CD4-positive, alpha-beta T cell treated with Interleukin-10 for 1 hour (primary cell): ENCODE measurements around the gene SH2B3.
A peak's percentile ranks its signal among the peaks of the same experiment; 100 is the strongest.
"Not testable (repeated sequence)": the region's sequence is repeated elsewhere in the genome, so short reads cannot be mapped to it uniquely, and the experiment has no call there.

Experiments used
- DNase-seq: peaks from one replicate; pipeline ENCODE4 v3.0.0-alpha.2; 2020

Gene SH2B3

DNA sequence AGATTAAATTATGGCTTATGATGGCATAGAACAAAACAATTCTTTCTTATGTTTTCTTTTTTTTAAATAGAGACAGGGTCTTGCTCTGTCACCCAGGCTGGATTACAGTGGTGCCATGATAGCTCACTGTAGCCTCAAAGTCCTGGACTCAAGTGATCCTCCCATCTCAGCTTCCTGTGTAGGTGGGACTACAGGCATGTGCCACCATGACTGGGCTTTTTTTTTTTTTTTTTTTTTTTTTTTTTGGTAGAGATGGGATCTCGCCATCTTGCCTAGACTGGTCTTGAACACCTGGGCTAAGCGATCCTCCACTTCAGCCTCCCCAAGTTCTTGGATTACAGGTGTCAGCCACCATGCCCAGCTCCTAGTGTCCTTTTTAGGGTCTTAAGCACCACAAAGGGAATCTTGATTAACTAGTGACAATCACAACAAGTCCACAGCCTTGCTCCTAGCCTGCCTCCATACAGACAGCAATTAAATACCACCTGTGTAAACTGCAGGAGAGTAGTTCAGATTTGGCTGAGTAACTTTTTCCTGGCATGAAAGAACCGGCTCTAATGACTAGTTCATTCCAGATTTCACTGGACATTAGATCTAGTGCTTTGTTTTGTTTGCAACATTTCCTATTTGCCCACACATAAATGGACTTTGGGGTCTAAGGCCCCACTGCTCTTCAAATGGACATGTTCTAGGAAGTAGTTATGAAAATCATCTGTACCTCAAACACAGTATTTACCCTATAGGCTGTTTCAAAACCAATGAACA lies 61.6 kb downstream of the SH2B3 start:
- no peak for DNase-seq

DNA sequence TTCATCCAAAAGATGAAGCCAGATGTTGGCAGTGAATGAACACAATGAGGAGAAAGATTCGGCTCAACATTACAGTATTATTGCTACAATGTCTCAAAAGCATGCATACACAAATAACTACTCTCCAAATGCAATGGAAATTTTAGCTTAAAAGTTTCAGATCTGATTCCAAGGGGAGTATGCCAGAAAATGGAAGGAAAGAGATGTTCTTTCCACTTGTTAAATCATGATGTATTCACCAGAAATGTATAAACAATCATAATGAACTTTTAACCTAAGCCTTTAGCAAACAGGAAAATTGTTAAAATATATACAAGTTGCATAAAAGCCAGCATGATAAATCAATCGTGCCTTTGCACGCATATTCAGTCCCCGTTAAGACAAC lies 62.1 kb downstream of the SH2B3 start:
- DNase-seq = no peak

DNA sequence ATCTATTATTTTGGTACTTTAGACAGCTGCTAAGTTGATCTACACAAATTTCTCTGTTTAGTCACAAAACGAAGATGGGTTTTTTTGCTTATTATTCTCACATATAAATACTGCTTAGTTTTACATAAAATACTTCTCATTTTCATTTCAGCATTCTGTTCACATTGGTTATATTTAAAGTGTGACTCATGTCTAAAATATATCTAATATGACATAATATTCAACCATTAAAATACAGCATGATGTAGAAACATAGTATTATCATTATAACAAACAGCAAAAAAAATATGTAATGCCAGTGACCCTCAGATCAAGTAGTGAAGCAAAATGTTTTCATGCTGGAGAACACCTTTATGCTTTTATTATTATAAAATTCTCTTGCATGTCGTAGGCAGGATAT lies 63.7 kb downstream of the SH2B3 start:
- no peak for DNase-seq

DNA sequence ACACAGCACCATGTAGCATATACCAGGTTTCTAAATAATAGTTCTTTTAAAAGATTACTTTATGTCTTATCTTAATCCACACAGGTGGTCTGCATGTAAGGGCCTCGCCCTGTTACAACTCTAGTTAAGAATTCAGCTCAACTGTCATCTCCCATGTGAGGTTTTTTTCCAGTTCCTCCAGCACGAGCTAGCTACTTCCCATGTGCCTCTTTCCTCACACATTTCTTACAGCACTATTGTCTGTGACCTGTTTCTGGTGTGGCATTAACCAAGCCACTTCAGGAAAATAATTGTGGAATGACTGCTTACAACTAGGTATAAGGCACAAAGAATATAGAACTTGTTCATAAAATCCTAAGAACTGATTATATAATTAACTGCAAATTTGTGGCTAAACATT lies 65.5 kb downstream of the SH2B3 start:
- no peak for DNase-seq

DNA sequence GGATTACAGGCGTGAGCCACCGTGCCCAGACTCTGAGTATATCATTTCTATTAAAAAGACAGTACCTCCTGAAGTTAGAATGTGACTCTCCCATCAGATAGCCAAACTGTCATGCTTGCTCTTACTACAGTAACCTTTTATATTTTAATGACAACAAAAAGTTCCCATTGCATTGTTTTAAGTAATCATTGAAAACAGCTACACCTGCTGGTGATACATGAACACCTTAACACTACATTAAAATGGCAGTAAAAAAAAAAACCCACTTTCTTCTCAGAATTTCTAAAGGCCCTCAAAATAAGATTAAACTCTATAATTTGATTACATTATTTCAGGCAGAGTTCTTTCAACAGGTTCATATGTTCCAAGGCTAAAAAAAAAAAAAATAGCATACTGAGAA lies 76.7 kb downstream of the SH2B3 start:
- DNase-seq = peak; percentile 16

DNA sequence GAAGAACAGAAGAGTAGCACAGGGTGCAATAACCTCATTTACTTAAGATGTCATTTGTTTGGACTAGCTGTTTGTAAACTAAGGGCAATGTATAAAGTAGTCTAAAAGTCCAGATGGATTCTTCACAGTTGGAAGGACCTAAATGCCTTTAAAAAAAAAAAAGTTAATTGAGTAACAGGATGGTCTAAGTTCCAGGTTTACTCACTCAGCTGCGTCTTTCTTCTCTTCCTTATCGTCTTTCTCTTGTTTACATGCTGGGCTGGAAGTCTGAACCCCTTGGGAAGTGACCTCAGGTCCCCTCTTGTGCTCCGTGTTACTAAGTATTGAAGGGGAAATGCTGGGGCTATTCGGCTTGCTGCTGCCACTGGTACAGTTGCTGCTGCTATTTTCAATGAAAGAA lies 82.5 kb downstream of the SH2B3 start:
- no peak for DNase-seq

DNA sequence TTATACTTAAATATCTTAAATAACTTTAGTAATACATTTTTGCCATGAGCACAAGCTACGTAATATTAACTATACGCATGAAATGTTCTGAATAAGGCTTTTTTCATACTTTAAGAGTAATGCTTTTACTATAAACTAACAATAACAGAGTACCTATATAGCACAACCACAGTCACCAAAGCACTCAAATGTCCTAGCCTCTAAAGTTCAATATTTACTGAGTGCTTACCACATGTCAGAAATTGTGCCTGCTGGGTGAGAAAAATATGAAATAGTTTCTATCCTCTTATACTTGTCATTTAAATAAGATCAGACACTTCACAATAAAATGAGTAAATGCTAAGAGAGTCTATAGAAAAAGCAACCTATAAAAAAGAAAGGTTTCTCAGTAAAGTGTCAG lies 83.1 kb downstream of the SH2B3 start:
- no peak for DNase-seq

DNA sequence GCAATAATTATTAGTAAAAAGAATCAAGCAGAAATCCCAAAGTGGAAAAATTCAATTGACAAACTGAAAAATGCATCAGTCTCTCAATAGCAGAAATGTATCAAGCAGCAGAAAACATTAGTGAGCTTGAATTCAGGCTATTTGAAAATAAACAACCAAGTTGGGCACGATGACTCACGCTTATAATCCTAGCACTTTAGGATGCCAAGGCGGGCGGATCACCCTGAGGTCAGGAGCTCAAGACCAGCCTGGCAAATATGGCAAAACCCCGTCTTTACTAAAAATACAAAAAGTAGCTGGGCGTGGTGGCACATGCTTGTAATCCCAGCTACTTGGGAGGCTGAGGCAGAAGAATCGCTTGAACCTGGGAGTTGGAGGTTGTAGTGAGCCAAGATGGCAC lies 87.3 kb downstream of the SH2B3 start:
- not testable (repeated sequence) for DNase-seq

DNA sequence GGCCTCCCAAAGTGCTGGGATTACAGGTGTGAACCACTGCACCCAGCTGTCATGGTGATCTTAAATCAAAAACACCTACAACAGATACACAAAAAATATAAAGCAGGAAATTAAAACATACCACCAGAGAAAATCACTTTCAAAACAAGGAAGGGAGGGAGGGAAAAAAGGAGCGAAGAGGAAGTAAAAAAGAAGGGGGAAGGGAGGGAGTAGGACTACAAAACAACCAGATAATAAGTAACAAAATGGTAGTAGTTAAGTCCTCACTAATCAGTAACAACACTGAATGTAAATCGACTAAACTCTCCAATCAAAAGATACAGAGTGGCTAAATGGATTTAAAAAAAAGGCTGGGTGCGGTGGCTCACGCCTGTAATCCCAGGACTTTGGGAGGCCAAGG lies 89.0 kb downstream of the SH2B3 start:
- no peak for DNase-seq
